Activated effector memory CD4-positive, alpha-beta T cell treated with Interleukin-2 at 50 U/mL for 16 hours (primary cell): Measurements from ENCODE around the gene FSIP1.

ENCODE experiments used
- DNase-seq: peaks from one replicate; pipeline ENCODE4 v3.0.0-alpha.2; 2020

The FSIP1 gene

DNA sequence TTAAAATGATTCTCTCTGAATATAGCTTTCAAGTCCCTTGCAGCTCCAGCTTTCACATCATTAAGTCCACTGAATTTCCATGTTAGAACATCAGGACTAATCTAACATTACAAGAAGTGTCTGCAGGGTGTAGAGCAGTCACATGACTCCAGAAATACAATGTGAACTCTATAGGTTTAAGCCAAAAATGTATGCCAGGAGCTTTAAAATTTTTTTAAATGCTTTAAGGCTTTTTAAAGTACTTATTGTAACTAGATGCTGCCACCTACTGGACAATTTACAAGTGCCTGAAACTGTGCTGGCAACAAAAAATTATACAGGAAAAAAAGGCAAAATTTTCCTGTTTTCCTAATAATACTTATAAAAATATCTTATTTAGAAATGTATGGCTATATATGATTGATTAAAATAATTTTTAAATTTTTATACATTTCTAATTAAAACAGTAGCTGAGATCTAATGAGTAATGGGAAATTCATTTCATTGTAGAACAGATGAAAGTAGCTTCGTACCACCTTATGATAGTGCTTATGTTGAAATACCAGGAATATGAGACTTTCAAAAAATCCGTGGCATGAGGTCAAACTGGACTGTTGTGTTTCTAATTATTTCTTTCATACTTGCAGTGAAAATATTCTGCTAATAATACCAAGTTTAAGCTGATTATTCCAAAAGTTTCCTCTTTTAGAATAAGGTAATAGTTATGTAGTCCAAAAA lies 25.7 kb downstream of the FSIP1 start:
- DNase-seq, result no peak

DNA sequence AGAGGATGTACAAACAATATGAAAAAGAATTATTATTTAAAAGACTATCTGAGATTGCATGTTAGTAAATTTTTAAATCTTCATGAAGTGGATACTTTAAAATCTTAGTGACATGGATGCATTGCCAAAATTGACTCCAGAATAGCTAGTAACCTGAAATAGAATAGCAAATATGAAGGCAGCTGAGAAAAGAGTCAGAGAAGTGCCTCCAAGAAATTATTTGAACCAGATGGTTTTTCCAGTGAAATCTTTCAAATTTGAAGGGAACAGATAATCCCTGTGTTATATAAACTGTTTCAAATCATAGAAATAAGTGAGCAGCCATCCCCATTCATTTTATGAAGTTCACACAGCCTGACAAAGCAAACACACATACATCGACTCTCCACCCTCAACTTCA lies 29.6 kb downstream of the FSIP1 start:
- no peak for DNase-seq

DNA sequence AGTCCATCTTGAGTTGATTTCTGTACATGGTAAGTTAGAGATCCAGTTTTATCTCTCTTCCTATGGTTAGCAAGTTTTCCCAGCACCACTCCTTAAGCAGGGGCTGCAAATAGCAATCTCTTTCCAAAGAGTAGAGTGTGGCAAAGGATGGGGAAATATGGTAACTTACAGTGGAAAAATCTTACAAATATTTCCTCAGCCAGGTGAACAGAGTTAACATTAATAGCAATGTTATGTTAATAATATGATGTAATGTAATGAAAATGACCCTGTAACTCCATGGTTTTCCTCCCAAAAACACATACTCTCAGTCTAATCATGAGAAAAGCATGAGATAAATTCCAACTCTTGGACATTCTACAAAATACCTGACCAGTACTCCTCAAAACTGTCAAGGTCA lies 30.4 kb downstream of the FSIP1 start:
- no peak for DNase-seq

DNA sequence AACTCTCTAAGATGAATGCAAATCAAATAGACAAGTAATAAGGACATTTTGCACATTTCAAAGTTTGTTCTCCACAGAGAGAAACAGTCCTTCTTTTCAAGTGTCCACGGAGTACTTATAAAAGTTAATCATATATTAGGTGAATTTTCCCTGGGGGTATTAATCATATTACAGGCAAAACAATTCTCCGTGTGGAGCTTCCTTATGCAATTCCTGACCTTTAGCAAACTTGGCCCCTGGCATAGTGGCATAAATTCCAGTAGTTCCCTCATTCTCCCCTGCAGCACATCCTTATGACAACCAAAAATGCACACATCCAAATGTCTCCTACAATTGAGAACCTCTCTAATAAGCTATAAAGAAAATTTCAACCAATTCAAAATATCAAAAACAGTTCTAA lies 34.4 kb downstream of the FSIP1 start:
- no peak for DNase-seq

DNA sequence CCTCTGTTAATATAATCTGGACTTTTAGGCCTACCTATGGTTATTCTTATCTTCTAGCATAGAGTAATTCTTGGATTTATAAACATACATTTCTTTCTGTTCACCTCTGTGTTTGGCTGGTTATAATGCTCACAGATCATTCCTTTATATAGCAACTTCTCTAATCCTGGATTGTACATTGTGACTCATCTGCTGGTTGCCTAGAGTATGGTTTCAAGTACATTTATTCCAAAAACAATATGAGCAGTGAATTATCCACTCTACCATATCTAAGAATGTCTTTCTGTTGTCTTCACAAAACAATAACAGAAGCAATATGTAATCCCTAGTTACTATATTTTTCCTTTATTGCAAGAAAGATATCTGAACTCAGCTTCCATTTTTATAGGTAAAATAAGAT lies 35.3 kb downstream of the FSIP1 start:
- DNase-seq, result no peak

DNA sequence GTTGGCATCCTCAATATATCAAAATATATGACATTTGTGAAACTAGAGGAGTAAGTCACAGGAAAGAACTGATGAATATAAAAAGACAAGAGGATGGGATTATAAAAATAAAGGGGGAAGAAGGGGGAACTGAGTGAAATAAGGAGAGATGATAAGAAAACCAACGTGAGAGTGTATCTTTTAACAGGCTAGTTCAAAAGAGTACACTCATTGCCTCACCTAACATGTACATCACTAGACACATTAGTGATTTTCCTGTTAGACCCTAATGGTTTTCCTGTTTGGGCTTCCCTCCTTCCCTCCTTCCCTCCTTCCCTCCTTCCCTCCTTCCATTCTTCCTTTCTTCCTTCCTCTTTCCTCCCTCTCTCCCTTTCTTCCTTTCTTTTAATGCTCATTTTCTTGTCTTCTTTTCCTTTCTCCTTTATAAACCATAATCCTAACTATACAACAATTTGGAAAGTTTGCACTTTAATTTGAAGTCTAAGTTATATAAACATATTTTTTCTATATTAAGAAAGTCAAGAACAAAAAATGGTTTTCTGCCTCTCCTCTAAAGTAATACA lies 35.8 kb downstream of the FSIP1 start:
- DNase-seq, result no peak

DNA sequence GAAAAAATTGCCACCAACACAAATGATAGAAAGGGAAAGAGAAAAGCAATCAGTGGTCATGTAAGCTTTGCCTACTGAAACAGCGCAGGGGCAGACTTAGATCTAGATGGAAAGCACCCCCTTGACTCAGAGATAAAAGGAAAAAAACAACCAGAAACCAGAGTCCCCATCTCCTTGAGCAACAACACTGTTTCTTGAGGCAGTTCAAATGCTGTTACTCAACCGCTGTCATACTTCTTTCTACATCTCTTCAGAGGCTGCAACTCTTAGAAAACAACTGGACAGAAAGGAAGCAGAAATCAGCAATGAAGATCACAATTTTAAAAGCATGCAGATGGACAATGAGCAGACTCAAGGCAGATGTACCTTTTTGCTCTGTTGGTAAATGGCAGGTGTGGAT lies 36.5 kb downstream of the FSIP1 start:
- no peak for DNase-seq

DNA sequence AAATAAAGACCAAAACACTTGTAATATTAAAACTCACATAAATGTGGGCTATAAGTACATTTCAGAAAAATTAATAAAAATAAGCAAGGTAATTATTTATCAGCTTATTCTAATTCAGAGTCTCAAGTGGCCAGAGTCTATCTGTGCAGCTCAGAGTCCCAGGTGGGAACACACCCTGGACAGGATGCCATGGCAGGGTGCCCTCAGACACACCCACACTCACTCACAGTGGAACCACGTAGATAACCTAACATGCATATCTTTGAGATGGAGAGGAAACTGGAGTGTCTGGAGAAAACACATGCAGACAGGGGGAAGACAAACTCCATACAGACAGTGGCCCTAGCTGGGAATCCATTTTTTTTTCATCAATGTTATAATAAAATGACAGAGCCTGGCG lies 37.2 kb downstream of the FSIP1 start:
- DNase-seq, result no peak

DNA sequence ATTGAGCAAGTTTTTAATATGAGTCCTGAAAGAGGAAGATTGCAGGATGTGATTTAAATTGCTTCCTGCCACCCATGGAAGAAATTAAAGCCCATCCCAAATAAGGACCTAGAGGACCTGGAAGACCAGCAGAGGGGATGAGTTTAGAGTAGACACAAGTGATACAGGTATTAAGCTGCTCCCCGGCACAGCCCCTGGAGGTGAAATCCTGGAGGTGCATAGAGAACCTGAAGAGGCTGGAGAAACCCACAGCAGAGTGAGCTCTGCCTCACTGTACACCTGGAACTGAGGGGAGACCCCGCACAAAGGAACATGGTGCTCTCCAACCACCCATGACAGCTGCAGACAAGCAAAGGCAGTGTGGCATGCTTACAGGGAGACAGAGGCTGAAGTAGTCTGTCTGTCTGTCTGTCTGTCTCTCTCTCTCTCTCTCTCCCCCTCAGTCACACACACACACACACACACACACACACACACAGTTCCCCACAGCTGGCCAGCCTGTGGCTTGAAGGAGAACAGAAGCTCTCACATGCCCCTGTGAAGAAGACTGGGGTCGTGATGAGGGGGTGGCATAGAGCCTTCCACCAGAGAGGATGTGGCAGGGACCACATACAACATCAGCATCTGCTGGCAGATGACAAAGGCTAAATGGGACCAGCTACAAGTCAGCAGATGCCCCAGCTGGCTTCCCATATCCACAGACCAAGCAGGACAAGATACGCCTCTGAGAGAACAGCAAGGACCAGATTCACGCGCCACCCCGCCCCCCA lies 38.1 kb downstream of the FSIP1 start:
- DNase-seq, result no peak

DNA sequence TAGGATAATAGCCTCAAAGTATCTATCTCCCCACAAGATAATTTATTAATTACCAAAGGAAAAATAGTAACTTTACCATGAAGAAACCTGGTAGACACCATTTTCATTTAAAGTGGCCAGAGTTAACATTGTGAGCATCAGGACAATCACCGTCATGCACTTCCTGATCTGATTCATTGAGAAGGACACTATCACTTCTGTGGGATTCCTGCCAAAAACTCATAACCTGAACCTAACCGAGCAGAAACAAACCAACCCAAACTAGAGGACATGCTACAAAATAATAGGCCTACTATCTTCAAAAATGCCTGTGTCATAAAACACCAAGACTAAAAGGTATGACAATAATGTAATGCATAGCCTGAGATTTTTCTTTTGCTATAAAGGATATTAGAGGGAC lies 39.0 kb downstream of the FSIP1 start:
- no peak for DNase-seq

DNA sequence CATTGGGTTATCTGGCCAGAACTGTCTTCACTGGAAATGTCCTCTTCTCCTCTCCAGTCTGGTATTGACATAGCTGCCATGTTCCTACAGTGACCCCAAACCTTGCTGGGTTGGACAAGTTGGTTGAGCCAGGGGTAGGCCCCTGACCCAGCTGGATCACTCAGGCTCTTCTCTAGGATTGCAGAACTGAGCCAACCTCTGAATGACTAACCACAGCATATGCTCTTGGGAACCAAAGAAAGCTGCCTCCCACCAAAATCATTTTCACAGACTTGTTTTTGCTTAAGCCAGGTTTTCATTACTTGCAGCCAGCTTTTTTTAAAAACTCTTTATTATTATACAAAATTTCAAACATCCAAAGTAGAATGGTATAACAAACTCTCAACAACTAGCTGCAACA lies 41.4 kb downstream of the FSIP1 start:
- no peak for DNase-seq

DNA sequence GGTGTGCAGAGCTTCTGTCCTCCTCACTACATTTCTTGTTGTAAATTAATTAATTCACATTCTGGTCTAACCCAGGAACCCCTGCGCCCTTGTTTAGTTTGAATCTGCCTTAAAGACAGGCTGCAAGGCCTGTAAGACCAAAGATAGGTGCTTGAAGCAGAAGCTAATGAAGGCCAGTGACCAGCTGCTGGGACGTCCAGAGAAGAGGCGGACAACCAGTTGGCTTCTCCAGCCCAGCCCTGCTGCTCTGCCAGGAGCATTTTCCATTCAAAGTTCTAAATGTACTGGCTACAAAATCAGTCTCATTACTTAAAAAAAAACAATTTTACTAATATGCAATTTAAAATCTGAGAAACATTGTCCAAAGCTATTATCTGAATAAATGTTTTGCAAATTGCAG lies 43.6 kb downstream of the FSIP1 start:
- DNase-seq, result no peak

DNA sequence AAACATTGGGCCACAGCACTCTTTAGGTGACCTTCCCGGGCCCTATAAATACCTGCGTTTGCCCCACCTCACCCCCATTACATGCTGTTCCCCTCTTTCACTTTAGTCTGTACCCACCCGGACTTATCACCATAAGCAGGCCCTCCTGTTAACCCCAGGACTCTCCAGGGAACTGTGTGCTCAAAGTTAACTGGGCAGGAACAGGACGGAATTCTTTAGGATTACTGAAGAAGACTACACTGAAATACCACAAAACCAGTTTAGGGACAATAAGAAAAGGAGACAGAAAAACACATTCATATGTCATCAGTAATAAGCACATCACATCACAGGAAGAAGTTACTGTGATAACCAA lies 45.5 kb downstream of the FSIP1 start:
- DNase-seq, result no peak

DNA sequence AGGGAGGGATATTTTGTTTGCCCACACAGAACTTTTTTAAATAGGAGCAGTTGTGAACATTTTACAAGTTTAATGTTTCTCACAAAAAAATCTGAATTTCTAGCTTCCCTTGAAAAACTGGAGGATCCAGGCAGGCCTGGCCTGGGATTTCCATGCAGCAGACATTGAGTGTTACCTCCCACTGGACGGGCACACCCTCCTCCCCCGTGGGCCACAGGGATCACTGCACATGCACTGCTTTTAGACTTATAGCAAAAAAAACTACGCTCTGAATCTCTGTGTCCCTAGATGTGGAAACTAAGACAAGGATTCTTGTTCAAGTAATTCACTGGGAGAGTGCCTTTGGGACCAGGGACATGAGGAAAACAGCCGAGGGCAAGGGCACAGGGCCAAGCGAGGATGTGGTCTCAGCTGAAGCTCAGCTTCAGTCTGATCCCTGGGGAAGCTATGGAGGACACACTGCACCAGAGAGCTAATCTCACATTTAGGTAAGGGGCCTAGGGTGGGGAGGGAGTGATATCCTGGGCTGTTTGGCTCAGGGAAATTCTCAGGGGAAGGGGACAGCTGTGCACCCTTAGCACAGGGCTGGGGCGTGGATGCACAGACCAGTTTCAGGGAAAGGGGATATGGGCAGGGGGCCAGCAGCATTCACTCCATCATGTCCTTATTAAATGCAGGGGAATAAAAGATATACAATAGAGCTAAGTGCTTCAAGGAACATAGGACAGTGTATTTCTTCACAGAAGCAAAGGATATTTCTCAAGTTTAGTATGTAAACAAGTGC lies 46.0 kb downstream of the FSIP1 start:
- DNase-seq, result no peak

DNA sequence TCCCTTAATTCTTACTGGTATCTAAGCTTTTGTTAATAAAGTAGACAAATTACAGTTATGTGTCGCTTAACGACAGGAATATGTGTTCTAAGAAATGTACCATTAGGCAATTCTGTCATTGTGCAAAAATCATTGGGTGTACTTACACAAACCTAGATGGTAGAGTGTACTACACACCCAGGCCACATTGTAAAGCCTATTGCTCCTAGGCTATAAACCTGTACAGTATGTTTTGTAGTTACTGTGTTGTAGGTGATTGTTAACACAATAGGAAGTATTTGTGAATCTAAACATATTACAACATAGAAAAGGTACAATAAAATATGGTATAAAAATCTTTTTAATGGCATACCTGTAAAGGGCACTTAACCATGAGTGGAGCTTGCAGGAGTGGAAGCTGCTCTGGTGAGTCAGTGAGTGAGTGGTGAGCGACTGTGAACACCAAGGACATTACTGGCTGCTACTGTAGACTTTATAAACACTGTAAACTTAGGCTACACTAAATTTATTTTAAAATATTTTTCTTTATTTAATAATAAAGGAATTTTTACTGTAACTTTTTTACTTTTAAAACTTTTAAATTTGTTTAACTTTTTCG lies 47.4 kb downstream of the FSIP1 start:
- no peak for DNase-seq

DNA sequence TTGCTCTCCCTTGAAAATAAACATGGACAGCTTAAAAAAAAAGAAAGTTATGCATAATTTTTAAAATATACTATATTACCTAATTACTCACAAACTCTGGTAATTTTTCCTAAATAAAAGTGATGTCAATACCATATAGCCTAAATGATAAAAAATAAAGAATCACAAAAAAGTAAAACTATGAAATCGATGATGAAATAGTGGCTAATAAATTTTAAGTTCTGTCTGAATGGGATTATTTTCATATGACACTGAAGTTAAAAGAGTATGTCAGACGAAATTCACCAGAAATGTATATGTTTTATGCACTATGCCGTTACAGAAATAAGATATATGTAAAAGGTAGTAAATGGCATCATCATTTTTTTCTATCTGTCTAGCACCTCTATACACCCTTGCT lies 51.4 kb downstream of the FSIP1 start:
- no peak for DNase-seq

DNA sequence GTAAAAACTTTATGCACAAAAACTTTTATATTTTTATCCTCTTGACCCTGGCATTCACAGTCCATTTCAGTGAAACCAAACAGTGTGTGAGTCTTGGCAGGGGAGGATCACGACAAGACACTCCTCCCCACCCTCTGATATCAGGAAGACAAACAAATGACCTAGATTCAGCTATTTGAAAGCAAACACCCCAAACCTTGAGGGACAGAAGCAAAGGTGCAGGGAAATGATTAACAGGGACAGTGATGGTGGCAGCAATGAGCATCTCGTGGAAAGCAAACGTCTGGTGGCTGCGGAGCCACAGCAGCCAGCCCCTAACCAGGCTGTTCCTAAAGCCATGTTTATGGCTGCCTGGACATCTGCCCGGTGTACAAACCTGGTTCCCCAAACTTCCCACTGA lies 52.1 kb downstream of the FSIP1 start:
- DNase-seq, result no peak

DNA sequence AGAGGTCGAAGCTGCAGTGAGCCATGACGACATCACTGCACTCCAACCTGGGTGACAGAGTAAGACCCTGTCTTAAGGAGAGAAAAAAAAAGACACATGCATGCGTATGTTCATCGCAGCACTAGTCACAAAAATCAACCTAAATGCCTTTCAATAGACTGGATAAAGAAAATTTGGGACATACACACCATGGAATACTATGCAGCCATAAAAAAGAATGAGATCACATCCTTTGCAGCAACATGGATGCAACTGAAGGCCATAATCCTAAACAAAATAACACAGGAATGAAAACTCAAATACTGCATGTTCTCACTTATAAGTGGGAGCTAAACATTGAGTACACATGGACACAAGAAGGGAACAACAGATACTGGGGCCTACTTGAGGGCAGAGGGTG lies 53.1 kb downstream of the FSIP1 start:
- no peak for DNase-seq

DNA sequence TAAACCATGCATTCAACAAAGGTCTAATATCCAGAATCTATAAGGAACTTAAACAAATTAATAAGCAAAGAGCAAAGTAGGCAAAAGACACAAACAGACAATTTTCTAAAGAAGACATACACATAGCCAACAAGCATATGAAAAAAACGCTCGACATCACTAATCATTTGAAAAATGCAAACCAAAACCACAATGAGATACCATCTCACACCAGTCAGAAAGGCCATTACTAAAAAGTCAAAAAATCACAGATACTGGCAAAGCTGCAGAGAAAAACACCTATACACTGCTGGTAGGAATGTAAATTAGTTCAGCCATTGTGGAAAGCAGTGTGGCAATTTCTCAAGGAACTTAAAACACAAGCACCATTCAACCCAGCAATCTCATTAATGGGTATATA lies 53.8 kb downstream of the FSIP1 start:
- DNase-seq, result no peak

DNA sequence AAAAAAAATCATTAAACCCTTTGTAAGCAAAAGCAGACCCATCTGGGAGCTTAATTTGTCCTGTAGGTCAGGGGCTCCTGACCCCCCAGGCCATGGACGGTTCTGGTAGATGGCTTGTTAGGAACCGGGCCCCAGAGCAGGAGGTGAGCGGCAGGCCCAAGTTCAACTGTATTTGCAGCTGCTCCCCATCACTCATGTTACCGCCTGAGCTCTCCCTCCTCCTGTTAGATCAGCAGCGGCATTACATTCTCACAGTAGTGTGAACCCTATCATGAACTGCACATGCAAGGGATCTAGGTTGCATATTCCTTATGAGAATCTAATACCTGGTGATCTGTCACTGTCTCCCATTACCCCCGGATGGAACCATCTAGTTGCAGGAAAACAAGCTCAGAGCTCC lies 60.7 kb downstream of the FSIP1 start:
- DNase-seq, result no peak

DNA sequence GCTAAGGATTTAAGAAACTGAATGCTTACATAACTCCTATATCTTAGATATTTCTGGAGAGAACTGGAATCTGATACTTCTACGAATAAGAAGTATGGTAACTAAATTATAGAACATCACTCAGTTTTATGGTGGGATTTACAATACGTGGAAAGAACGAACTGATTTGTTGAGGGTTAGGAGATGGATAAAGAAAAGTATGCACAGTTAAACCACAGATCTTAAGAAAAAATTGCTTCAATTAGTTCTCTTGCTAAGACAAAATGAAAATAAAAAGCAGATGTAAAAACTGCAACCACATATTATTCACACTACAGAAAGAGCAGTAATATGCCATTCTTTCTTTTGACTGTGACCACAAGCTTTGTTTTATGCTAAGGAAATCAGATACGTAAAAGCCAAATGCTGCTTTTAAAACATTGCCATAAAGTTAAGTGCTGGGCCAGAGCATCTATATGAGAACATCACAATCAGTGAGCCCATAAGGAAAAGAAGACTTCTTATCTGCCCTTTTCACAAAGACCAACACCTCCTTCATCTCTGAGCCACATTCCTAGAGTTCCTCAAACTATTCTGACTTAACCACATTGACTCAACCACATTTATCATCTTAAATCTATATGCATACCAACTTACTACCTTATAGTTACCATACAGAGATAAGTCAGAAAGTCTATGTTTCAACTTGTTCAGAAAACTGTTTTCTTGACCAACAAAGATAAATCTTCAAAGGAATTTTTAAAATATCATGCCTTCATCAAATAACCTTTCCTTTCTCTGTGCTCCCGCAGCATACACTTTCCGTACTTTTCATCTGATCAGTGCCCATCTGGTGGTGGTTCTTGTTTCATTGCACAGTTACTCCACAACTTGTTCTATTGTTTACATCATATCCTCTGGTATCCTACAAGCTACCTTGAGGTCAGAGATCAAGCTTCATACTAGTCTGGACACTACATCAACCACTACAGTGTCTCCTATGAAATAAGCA lies 61.7 kb downstream of the FSIP1 start:
- DNase-seq, result no peak

DNA sequence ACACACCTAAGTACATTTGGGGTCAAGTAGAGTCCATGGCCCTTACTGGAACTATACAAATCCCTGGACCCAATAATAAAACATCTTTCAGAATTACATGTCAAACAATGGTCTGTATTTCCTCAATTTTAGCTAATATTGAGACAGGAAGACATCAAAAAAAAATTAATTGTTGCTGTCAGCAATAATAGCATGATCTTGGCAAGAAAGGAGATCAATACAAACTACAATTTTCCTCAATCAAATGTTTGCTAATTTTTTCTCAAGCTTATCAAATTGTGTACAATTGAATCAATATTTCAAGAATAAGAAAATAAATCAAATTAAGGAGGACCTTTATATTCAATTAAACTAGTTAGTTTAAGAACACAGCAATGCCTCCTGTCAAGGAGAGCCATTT lies 62.6 kb downstream of the FSIP1 start:
- no peak for DNase-seq
